ENCODE measurements around the gene USP12.
"Not testable (repeated sequence)": the region's sequence is repeated elsewhere in the genome, so short reads cannot be mapped to it uniquely, and the experiment has no call there.

The USP12 gene

DNA sequence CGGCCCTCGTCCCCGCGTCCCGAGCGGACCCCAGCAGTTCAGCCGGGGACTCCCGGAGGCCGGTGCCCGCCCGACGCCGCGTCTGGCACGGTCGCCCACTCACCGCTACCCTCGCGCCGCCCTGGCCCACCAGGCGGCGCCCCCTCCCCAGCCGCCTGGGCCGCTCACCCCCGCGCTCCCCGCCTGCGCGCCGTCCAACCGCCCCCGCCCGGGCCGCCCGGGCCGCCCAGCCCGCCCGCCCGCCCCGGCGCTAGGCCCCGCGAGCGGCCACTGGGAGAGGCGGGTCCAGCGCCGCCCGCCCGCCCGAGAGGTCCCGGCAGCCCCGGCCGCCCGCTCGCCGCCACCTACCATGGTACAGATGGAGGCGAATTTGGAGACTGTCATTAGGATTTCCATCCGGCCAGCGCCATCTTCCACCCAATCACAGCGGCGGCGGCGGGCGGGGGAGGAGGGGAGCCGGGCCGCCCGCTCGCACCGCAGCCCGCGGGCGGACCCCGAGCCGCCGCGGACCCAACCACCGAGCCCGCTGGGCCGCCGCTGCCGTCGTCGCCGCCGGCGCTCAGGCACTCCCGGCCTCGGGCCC lies at the start of gene USP12:
Gene USP12, minus strand, starts transcription at position 568 of the 583 bp plus-strand sequence. Its CDS starts 172 bp downstream, at position 396.
- DNase-seq: no peak

DNA sequence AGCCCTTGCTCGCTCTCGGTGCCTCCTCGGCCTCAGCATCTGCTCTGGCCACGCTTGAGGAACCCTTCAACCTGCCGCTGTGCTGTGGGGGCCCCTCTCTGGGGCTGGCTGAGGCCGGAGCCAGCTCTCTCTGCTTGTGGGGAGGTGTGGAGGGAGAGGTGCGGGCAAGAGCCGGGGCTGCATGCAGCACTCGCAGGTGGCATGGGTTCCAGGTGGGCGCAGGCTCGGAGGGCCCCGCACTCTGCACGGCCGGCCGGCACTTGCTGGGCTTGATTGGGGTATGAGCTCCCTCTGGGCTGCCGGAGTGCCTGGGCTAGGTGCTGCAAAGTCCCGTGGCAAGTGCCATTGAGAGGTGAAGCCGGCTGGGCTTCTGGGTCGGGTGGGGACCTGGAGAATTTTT lies 48.0 kb upstream of the USP12 start:
- DNase-seq: no peak

DNA sequence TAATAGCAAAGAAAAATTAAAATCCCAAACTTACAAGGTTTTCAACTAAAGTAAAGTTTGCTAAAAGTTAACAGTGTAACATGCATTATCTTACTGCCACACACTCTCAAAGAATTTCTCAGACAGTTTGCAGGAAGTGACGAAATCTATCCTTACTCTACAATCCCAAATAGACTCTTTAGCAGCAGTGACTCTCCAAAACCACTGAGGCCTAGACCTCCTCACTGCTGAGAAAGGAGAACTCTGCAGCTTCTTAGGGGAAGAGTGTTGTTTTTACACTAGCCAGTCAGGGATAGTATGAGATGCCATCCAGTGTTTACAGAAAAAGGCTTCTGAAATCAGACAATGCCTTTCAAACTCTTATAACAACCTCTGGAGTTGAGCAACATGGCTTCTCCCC lies 47.2 kb upstream of the USP12 start:
- not testable (repeated sequence) for DNase-seq

- not testable (repeated sequence) for DNase-seq
These were observed 46.2 kb upstream of the USP12 start for GRCh38 chr13:27217791-27218190.

GRCh38 chr13:27213386-27213785 lies 41.8 kb upstream of the USP12 start:
- DNase-seq: not testable (repeated sequence)

DNA sequence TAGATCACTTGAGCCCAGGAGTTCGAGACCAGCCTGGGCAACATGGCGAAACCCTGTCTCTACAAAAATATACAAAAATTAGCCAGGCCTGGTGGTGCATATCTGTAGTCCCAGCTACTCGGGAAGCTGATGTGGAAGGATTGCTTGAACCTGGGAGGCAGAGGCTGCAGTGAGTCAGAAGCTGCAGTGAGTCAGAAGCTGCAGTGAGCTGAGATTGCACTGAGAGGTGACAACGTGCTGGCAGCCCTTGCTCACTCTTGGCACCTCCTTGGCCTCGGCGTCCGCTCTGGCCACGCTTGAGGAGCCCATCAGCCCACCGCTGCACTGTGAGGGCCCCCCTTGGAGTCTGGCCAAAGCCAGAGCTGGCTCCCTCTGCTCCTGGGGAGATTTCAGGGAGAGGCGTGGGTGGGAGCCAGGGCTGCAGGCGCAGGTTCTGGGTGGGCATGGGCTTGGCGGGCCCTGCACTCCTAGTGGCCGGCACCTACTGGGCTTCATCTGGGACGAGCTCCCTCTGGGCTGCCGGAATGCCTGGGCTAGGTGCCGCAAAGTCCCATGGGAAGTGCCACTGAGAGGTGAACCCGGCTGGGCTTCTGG lies 40.3 kb upstream of the USP12 start:
- DNase-seq: no peak

DNA sequence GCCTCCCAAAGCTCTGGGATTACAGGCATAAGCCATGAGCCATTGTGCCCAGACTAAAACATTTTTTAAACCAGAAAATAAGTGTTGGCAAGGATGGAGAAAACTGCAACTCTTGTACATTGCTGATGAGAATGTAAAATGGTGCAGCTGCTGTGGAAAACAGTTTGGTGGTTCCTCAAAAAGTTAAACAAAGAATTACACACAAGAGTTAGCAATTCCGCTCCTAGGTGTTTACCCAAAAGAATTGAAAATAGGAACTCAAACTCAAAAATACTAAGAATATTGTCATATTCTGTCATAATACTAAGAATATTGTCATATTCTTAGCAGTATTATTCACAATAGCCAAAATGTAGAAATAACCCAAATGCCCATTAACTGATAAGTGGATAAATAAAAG lies 39.7 kb upstream of the USP12 start:
- no peak for DNase-seq

GRCh38 chr13:27208514-27208913 lies 36.9 kb upstream of the USP12 start:
- no peak for DNase-seq

DNA sequence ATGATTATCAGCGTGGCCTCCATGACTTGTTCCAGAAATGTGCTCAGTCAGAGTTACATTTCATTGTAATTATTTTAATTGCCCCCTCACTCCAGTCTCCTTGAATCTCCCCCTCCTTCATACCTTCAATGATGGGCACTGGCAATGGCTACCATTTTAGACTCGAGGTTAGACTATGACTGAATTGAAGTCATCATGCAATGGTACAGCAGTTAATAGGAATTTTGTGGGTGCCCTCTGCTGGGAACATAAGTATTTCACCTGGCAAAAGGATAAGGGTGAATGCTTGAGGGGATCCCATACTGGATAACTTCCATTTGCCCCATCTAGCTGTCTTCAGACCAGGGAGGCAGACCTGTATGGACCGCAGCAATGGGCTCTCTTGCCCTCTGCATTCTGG lies 32.2 kb upstream of the USP12 start:
- no peak for DNase-seq

DNA sequence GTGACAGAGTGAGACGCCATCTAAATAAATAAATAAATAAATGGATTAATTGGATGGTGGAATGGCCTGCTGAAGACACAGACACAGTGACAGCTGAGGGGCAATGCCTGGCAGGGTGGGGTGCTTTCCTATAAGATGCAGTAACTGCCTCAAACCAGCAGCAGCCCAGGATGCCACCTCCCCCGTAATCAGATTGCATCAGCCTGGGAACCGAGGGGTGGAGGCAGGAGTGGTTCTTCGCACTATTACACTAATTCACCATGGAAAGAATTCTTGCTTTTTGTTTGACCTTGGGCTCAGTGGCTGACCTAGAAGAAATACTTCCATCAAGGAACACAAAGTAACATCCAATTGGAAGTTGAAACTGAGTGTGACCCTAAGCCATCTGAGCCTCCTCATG lies 31.6 kb upstream of the USP12 start:
- DNase-seq: no peak

- no peak for DNase-seq
These were observed 30.1 kb upstream of the USP12 start for GRCh38 chr13:27201661-27202060.

DNA sequence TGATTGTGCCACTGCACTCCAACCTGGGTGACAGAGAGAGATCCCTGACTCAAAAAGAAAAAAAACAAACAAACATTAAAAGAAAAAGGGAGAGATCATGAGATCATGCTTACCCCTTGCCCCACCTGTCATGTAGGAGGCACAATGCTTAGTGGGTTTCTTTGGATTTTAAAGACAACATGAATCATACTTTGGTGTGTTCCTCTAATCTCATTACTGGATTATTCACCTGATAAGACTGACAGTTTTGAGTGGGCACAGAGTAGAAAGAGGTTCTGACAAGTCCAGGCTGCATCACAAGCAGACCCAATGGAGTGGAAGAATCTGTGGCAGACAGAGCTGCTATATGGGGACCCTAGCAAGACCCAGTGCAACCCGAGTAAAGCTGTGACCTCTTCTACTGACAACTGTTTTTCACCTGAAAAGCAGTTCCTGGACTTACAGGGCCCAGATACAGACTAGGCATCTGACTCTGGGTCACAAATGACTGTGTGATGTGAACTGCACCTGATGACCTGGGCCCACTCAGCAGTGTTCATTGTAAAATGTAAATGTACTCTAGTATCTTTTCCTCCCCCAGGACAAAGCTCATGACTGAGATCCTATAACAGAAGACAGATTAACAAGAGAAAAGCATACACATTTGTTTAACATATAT lies 28.9 kb upstream of the USP12 start:
- DNase-seq: no peak

- no peak for DNase-seq
These were observed 28.1 kb upstream of the USP12 start for GRCh38 chr13:27199696-27200095.

- DNase-seq: no peak
These were observed 27.6 kb upstream of the USP12 start for GRCh38 chr13:27199211-27199610.

DNA sequence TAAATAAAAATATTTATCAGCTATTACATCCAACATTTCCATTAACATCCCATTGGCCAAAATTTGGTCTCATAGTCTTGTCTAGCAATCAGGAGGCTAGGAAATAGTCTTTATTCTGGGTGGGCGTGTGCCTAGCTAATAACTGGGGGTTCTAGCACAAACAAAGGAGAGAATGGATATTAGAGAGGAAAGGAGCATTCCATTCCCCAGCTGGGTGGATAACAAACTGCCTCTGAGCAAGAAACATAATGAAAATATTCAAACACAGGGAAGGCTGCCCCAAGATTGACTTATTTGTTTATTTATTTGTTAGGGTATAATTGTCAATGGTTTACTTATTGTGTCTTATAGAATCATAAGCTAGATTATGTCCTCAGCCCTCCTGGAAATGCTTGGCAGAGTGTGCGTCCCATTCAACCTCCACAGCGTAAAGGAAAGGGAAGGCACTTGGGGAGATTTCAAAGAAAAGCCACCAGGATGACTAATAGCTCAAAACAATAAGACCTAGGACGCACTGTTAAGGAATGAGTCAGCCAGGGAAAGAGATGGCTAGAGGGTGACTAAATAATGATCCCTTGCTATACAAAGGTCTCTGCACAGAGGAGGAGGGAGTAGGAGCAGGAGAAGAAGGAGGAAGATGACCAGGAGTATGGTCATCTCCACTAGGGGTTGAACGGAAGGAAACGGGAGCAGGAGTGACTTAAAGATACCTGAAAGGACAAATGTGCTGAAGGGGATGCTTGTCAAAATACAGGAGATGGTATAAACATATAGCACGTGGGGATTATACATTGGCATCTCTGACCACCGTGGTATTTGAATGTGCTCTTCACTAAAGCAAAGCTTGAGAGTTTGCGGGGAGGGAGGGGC lies 23.5 kb upstream of the USP12 start:
- no peak for DNase-seq

GRCh38 chr13:27194209-27194608 lies 22.6 kb upstream of the USP12 start:
- no peak for DNase-seq

GRCh38 chr13:27193496-27193895 lies 21.9 kb upstream of the USP12 start:
- no peak for DNase-seq

DNA sequence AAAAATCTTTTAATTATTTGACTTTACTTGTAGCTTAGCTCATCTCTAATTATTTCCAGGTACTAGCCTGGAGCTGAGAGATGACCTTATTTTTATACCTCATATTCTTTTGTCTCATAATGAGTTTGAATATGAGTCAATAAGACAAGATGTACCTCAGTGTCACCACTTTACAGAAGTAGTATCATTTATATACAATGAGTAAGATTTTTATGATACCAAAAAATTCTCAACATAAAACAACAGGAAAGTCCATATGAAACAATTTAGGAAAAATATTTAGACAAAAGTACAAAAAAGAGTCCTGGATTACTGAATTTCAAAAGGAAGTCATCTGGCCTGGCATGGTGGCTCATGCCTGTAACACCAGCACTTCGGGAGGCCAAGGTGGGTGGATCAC lies 21.4 kb upstream of the USP12 start:
- DNase-seq: no peak

- not testable (repeated sequence) for DNase-seq
These were observed 20.8 kb upstream of the USP12 start for GRCh38 chr13:27192367-27192766.

- no peak for DNase-seq
These were observed 17.6 kb upstream of the USP12 start for GRCh38 chr13:27189192-27189591.

DNA sequence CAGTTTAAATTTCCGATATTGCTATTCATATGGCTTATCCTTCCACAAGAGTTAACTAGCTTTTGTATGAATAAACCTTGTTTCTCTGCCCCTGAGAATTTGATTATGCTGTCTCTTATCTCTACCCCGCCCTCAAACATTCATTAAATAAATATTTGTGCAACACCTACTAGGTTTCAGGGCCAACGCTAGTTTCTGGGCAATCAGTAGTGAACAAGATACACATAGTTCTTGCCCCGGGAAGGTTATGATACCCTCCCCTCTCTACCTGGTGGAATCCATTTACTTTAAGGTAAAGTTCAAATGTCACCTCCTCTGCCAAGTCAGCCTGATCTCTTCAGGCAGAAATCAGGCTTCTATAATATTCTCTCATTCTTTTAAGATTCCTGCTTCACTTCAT lies 16.6 kb upstream of the USP12 start:
- no peak for DNase-seq

GRCh38 chr13:27186295-27186694 lies 14.7 kb upstream of the USP12 start:
- DNase-seq: no peak

- DNase-seq: no peak
These were observed 12.0 kb upstream of the USP12 start for GRCh38 chr13:27183561-27184147.

All from DMS 273 treated with DMSO at 0.1 percent for 48 hours (cell line).